Medulla oblongata (tissue), 1 donor: Measurements from ENCODE around the gene ALG14.
"Not testable (repeated sequence)": the region's sequence is repeated elsewhere in the genome, so short reads cannot be mapped to it uniquely, and the experiment has no call there.

Experiments used
- DNase-seq: peaks from one replicate; pipeline ENCODE4 v3.0.0-alpha.2; 2015; ENCODE audit errors: extremely low spot score

Gene ALG14

DNA sequence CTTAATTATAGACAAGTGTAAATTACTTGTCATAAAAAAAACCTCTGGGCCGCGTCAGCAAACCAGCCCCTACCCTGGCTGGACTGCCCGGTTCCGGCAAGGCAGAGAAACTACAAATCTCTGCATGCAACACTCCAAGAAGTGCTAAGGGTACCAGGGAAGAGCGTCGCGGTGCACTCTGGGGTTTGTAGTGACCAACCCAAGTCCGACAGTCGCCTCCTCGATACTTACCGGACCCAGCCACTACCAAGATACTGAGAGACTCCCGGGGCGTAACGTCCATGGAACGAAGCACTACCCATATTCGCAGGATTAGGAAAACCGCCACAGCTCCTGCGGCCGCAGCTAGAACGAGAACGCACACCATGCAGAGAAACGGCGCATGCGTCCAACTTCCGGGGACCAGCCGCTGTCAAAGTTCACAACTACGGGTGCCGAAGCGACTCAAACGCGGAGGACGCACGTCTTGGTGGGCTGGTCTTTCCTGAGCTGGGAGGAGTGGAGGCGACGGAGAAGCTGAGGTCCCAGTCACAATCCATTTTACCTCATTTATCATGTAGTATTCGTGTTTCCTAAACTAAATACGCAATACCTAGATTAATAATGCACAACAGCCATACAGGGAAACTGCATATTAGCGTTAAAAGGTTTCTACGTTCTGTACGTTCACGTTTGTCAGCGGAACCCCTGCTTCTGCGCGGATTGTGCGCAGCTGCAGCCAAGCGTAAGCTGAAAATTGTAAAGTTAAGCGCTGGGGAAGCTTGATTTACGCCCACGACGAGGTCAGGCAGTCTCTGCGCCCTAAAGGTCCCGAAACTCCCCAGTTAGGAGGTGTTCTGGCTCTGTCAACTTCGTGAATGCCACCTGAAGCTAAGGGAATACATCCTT, at the start of gene ALG14:
Gene ALG14 (minus strand): TSS at position 420 of the 888 bp plus-strand sequence. CDS start 53 bp downstream, at position 367.
- peak; percentile 98 for DNase-seq

DNA sequence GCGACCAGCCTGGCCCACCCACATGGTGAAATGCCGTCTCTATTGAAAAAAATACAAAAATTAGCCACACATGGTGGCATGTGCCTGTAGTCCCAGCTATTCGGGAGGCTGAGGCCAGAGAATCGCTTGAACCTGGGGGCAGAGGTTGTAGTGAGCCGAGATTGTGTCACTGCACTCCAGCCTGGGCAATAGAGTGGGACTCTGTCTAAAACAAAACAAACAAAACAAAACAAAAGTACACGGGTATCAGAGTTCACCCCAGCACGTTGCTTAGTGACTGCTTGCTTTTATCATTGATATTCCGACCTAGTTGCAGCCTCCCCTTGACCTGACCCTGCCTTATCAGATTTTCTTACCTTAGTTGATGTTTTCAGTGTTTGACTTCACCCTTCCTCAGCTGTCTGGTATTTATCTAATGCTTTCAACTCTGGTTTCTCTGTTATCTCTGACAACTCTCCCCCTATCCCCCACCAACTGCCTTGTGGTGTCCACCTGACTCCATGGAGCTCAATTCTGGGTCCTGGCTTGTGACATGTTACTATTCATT, 49.5 kb upstream of the ALG14 start:
- no peak for DNase-seq

- peak; percentile 27 for DNase-seq
These were observed 46.5 kb upstream of the ALG14 start for GRCh38 chr1:95119273-95119672.

GRCh38 chr1:95118710-95119109, 46.0 kb upstream of the ALG14 start:
- no peak for DNase-seq

GRCh38 chr1:95118067-95118499, 45.3 kb upstream of the ALG14 start:
- peak; percentile 29 for DNase-seq

GRCh38 chr1:95117207-95118066, 44.7 kb upstream of the ALG14 start, which contains the start of gene TLCD4:
Gene TLCD4 (plus strand): TSS chr1:95117355. CDS start chr1:95143902, 26,547 bp downstream.
- peak; percentile 32 for DNase-seq

- peak; percentile 76 for DNase-seq
These were observed 43.9 kb upstream of the ALG14 start for GRCh38 chr1:95116580-95117206.

GRCh38 chr1:95115708-95116137, 43.0 kb upstream of the ALG14 start:
- no peak for DNase-seq

- no peak for DNase-seq
These were observed 40.9 kb upstream of the ALG14 start for GRCh38 chr1:95113684-95114083.

GRCh38 chr1:95111014-95111413, 38.3 kb upstream of the ALG14 start:
- DNase-seq, result no peak

DNA sequence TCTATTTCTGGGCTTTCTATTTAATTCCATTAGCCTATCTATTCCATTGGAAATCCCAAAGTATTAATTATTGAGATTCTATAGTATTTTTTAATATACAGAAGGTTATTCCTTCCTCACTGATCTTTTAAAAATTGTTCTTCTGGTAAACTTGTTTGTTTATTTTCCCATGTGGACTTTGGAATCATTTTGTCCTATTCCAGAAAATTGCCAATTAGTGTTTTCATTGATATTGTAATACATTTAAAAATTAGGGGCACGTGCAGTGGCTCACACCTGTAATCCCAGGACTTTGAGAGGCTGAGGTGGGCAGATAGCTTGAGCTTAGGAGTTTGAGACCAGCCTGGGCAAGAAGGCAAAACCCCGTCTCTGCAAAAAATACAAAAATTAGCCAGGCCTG, 36.0 kb upstream of the ALG14 start:
- DNase-seq, result no peak

GRCh38 chr1:95098196-95098595, 25.4 kb upstream of the ALG14 start:
- DNase-seq, result no peak

- DNase-seq, result no peak
These were observed 24.7 kb upstream of the ALG14 start for GRCh38 chr1:95097426-95097825.

DNA sequence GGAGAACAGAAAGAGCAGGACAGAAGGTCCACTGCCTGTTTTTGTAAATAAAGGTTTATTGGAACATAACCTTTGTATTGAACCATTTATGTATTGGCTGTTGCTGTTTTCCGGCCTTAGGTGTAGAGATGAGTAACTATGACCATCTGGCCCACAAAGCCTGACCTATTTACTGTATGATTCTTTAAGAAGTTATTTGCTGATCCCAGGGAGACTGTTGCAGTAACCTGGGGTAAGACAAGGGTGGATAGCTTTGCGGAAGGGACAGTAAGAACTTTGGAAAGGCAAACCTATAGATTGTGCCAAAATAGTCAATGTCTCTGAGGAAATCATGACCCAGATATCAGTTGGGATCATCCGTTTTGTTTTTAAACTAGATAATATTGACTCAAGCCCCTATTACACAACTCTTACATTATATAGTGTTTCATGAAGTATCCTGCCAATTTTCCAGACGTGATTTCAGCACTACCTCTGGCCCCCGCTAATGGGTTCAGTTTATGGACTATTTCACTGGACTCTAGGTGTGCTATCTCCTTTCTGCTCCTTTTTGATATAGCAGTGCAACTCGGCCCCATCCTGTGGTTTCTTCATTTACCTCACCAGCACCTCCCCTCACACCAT, 23.6 kb upstream of the ALG14 start:
- DNase-seq, result no peak

DNA sequence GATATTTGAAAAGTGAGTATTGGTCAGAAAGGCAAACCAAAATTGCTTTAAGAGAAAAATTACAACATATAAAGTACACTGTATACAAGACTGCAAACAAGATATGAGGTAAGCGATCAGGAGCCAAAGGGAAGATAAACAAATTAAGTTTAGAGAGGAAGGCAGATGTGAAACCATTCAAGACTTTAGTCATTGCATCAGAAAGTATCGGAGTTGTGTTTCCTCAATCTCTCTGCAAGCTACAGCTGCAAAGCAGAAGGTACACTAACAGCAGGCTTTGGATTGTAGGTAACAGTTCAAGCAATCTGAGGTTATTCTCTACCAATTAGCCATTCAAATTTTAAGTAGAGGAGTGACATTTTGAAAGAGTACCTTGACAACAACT, 23.1 kb upstream of the ALG14 start:
- no peak for DNase-seq

DNA sequence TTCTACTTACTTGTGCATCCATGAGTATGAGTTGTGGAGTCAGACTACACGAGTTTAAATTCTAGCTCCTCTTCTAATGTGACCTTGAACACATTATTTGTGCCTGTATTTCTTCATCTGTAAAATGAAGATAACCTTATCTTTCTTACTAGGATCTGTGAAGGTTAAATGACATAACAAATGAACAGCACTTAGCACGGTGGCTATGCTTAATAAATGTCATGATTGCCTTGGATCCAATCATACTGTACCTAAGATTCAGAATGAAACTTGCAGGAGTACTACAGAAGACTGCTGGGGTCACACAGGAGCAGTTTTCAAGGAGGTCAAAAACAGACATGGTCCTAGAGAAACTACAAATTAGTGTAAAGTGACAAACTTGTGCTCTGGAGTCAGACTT, 22.2 kb upstream of the ALG14 start:
- no peak for DNase-seq

- DNase-seq, result no peak
These were observed 20.5 kb upstream of the ALG14 start for GRCh38 chr1:95093296-95093695.

DNA sequence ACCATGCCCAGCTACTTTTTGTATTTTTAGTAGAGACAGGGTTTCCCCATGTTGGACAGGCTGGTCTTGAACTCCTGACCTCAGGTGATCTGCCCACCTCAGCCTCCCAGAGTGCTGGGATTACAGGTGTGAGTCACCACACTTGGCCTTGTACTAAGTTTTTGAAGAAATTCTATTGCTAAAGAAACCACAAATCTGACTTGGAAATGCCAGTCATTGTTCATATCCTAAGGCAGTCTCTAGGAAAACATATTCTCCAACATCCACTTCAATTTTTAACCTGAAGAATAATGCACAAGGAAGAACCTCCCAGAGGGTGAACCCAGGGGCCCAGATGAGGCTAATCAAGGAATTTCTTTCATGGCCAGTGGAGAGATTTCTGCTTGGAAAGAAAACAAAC, 20.1 kb upstream of the ALG14 start:
- DNase-seq, result not testable (repeated sequence)

DNA sequence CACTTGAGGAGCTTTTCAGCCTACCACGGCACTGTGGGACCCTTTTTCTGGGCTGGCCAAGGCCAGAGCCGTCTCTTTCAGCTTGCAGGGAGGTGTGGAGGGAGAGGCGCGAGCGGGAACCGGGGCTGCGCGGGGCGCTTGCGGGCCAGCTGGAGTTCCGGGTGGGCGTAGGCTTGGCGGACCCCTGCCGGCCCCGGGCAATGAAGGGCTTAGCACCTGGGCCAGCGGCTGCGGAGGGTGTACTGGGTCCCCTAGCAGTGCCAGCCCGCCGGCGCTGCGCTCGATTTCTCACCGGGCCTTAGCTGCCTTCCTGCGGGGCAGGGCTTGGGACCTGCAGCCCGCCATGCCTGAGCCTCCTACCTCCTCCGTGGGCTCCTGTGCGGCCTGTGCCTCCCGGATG, 18.5 kb upstream of the ALG14 start:
- not testable (repeated sequence) for DNase-seq

GRCh38 chr1:95089650-95090287, 17.0 kb upstream of the ALG14 start:
- DNase-seq, result no peak

GRCh38 chr1:95088303-95088702, 15.6 kb upstream of the ALG14 start:
- DNase-seq, result no peak
